Small intestine (tissue), 7 donors: ENCODE measurements around the gene RUNX1. TPM values are rescaled to one million over a fixed set of nuclear protein-coding genes. Genes with fewer than 3 reads are reported as not detected.

Source experiments
- DNase-seq, 2 donors: peaks; one replicate each; pipeline versions ENCODE4 v3.0.0 to v3.0.0-alpha.2; 2013
- FAIRE-seq: peaks from 2 replicates; lab custom pipeline; 2012; peaks lifted over from hg19 to GRCh38; lab: Jason Lieb, UNC
- H3K27ac ChIP-seq, 3 donors: one replicate each; pipeline ENCODE4 v1.5.1; 2013; ENCODE audit warnings: low read length in 2 of 3, mild to moderate bottlenecking in 2 of 3, control low read depth in 1 of 3, inconsistent platforms in 1 of 3, low read depth in 1 of 3, moderate library complexity in 1 of 3
- H3K27me3 ChIP-seq, 3 donors: one replicate each; pipeline ENCODE4 v1.6.1; 2013; ENCODE audit warnings: low read length in 3 of 3, inconsistent platforms in 1 of 3; ENCODE audit not compliant: control insufficient read depth in 3 of 3, insufficient read depth in 3 of 3
- H3K36me3 ChIP-seq, 3 donors: one replicate each; pipeline ENCODE4 v1.6.1; 2013; ENCODE audit warnings: low read length in 3 of 3, inconsistent platforms in 1 of 3, low read depth in 1 of 3, mild to moderate bottlenecking in 1 of 3, moderate library complexity in 1 of 3; ENCODE audit not compliant: control insufficient read depth in 3 of 3, insufficient read depth in 2 of 3
- H3K4me1 ChIP-seq, 3 donors: one replicate each; pipeline ENCODE4 v1.6.1; 2013; ENCODE audit warnings: low read length in 2 of 3, inconsistent platforms in 1 of 3, low read depth in 1 of 3, mild to moderate bottlenecking in 1 of 3, moderate library complexity in 1 of 3; ENCODE audit not compliant: control insufficient read depth in 3 of 3, insufficient read depth in 2 of 3
- H3K4me3 ChIP-seq, 3 donors: one replicate each; pipeline ENCODE4 v1.5.1; 2013; ENCODE audit warnings: low read length in 3 of 3, control low read depth in 1 of 3, inconsistent platforms in 1 of 3, low read depth in 1 of 3, mild to moderate bottlenecking in 1 of 3, moderate library complexity in 1 of 3
- H3K9me3 ChIP-seq, 2 donors: one replicate each; pipeline ENCODE4 v1.6.1; 2013; ENCODE audit warnings: low read depth in 1 of 2, low read length in 1 of 2; ENCODE audit not compliant: control insufficient read depth in 2 of 2, insufficient read depth in 1 of 2
- WGBS, 3 donors: extraction: QIAGEN DNeasy Blood & Tissue Kit; methylation state at CpG; one replicate each; pipeline ENCODE4 v1.1.7; 2013; 5-methylcytosine and 5-hydroxymethylcytosine counted together
- polyA plus RNA-seq, 4 donors: library from polyadenylated mRNA; stranded (reverse) in 3 of 4; unstranded in 1 of 4; fragments of 200-250 nt in 3 of 4; fragments of 120-200 nt in 1 of 4; gene quantifications; one replicate each; pipeline versions ENCODE4 v1.2.1 to v1.2.3, GENCODE V29; 2013
- donor health status: healthy with polysubstance abuse.
- donor health status: control.
- donor health status: control.
- donor health status: Bipolar disorder and iron deficiency.
- donor health status: healthy.

Gene RUNX1
- polyA plus RNA-seq, 4 donors, result 2.5 to 6.2 (median 4.5) TPM

- H3K36me3 ChIP-seq, result no peaks in the 10 kb centered on the region
- DNase-seq, result no peak
- H3K4me1 ChIP-seq, result peaks cover 0 to 2% (median 0%) of the 10 kb centered on the region in 3 donors
- no peaks in the 10 kb centered on the region for H3K9me3 ChIP-seq
- 88 to 94% (median 88%) methylated on average over 8 of the region's 8 CpGs for WGBS, 3 donors
- no peak for FAIRE-seq
- H3K4me3 ChIP-seq, result no peak overlapping the region
- H3K27me3 ChIP-seq, result no peaks in the 10 kb centered on the region
- H3K27ac ChIP-seq, result no peak overlapping the region
Observed at GRCh38 chr21:34988139-34988538, 61.0 kb downstream of the RUNX1 start.

- Histone ChIP-seq H3K4me1 (peaks cover 0 to 2% (median 0%) of the 10 kb centered on the region in 3 donors), H3K36me3 (no peaks in the 10 kb centered on the region), H3K27ac (peak overlapping the region in 1 of 3 donors; percentile 4), H3K9me3 (no peaks in the 10 kb centered on the region), H3K4me3 (no peak overlapping the region), H3K27me3 (no peaks in the 10 kb centered on the region)
- DNase-seq (no peak), FAIRE-seq (no peak)
- WGBS, 3 donors, result 36 to 57% (median 50%) methylated on average over 5 of the region's 5 CpGs
Observed at GRCh38 chr21:34987501-34988072, 61.5 kb downstream of the RUNX1 start.

GRCh38 chr21:34986561-34987500, 62.3 kb downstream of the RUNX1 start:
- no peaks in the 10 kb centered on the region for H3K36me3 ChIP-seq
- FAIRE-seq, result no peak
- DNase-seq, result peak in 1 of 2 donors; percentile 42
- peaks cover 0 to 2% (median 0%) of the 10 kb centered on the region in 3 donors for H3K4me1 ChIP-seq
- no peak overlapping the region for H3K4me3 ChIP-seq
- no peaks in the 10 kb centered on the region for H3K27me3 ChIP-seq
- no peaks in the 10 kb centered on the region for H3K9me3 ChIP-seq
- H3K27ac ChIP-seq, result peak overlapping the region in 1 of 3 donors; percentile 4
- WGBS, 3 donors, result 48 to 57% (median 48%) methylated on average over 16 of the region's 16 CpGs

GRCh38 chr21:34984356-34985058, 64.6 kb downstream of the RUNX1 start:
- Histone ChIP-seq H3K27ac (no peak overlapping the region), H3K27me3 (no peaks in the 10 kb centered on the region), H3K4me3 (no peak overlapping the region), H3K36me3 (no peaks in the 10 kb centered on the region), H3K4me1 (peaks cover 0 to 7% (median 0%) of the 10 kb centered on the region in 3 donors), H3K9me3 (no peaks in the 10 kb centered on the region)
- 75 to 82% (median 77%) methylated on average over 3 of the region's 3 CpGs for WGBS, 3 donors
- DNase-seq (no peak), FAIRE-seq (no peak)

GRCh38 chr21:34983680-34984086, 65.4 kb downstream of the RUNX1 start:
- DNase-seq (no peak), FAIRE-seq (no peak)
- peak overlapping the region in 1 of 3 donors; percentile 3 for H3K27ac ChIP-seq
- H3K36me3 ChIP-seq, result no peaks in the 10 kb centered on the region
- peaks cover 0 to 10% (median 0%) of the 10 kb centered on the region in 3 donors for H3K4me1 ChIP-seq
- H3K4me3 ChIP-seq, result no peak overlapping the region
- no peaks in the 10 kb centered on the region for H3K27me3 ChIP-seq
- no peaks in the 10 kb centered on the region for H3K9me3 ChIP-seq

- peaks cover 0 to 7% (median 0%) of the 10 kb centered on the region in 3 donors for H3K4me1 ChIP-seq
- no peaks in the 10 kb centered on the region for H3K36me3 ChIP-seq
- no peak overlapping the region for H3K27ac ChIP-seq
- H3K4me3 ChIP-seq, result no peak overlapping the region
- WGBS, 3 donors, result 96 to 99% (median 97%) methylated on average over 7 of the region's 7 CpGs
- no peaks in the 10 kb centered on the region for H3K27me3 ChIP-seq
- DNase-seq (no peak), FAIRE-seq (no peak)
- H3K9me3 ChIP-seq, result no peaks in the 10 kb centered on the region
Observed at GRCh38 chr21:34981791-34982190, 67.3 kb downstream of the RUNX1 start.

- no peak for FAIRE-seq
- Histone ChIP-seq H3K4me1 (peaks cover 0 to 7% (median 0%) of the 10 kb centered on the region in 3 donors), H3K27ac (no peak overlapping the region), H3K4me3 (no peak overlapping the region), H3K36me3 (no peaks in the 10 kb centered on the region), H3K9me3 (no peaks in the 10 kb centered on the region), H3K27me3 (no peaks in the 10 kb centered on the region)
- 71 to 90% (median 90%) methylated on average over 8 of the region's 8 CpGs for WGBS, 3 donors
- DNase-seq, result no peak
Observed at GRCh38 chr21:34980423-34981115, 68.5 kb downstream of the RUNX1 start.

- DNase-seq (peak; percentile 32 to 50), FAIRE-seq (no peak)
- WGBS, 3 donors, result 12 to 44% (median 18%) methylated on average over 4 of the region's 4 CpGs
- no peaks in the 10 kb centered on the region for H3K9me3 ChIP-seq
- no peak overlapping the region for H3K4me3 ChIP-seq
- no peaks in the 10 kb centered on the region for H3K36me3 ChIP-seq
- peaks cover 0 to 8% (median 0%) of the 10 kb centered on the region in 3 donors for H3K4me1 ChIP-seq
- H3K27me3 ChIP-seq, result no peaks in the 10 kb centered on the region
- H3K27ac ChIP-seq, result no peak overlapping the region
Observed at GRCh38 chr21:34979383-34979782, 69.7 kb downstream of the RUNX1 start.
